HG03039 (cell line): ENCODE results near the gene NBAS.
"Not testable (repeated sequence)": the region's sequence is repeated elsewhere in the genome, so short reads cannot be mapped to it uniquely, and the experiment has no call there.

Experiments
- ATAC-seq: cut with Tn5 transposase; IDR thresholded peaks from one replicate; pipeline ENCODE4 v1.9.1; 2021; ENCODE audit warnings: mild to moderate bottlenecking, moderate library complexity; ENCODE audit not compliant: unreplicated experiment

NBAS gene

GRCh38 chr2:15238028-15238427, 323.1 kb downstream of the NBAS start:
- ATAC-seq = no peak

- ATAC-seq = no peak
Observed at GRCh38 chr2:15230599-15231192, 330.4 kb downstream of the NBAS start.

DNA sequence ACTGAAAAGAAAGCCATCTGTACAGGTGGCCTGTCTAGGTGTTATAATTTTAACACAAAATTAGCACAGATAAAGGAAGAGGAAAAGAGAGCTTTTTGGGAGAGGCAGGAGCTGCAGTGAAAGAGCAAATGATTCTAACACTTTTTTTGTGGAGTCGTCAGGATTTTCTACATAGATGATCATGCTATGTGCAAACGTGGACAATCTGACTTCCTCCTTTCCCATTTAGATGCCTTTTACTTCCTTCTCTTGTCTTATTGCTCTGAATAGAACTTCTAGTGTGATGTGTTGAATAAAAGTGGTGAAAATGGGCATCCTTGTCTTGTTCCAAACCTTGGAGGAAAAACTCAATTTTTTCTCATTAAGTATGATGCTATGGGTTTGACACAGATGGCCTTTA, 334.5 kb downstream of the NBAS start:
- ATAC-seq = no peak

DNA sequence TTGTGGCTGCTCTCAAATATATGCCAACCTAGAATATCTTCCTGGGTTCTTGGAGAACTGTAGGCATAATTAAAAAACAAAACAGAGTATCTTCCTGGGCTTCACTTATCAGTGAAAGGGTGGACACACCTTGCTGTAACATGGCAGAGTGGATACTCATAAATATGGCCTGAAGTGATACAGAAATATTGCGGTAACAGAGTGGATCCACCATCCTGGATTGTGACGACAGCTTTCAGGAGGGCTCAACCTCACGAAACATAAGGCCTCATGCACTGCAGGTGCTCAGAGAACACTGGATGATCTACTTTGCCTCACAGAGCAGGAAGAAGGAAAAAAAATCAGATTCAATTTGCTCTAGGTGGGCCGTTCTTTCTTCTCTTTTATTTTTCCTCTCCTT, 336.0 kb downstream of the NBAS start:
- ATAC-seq = no peak

DNA sequence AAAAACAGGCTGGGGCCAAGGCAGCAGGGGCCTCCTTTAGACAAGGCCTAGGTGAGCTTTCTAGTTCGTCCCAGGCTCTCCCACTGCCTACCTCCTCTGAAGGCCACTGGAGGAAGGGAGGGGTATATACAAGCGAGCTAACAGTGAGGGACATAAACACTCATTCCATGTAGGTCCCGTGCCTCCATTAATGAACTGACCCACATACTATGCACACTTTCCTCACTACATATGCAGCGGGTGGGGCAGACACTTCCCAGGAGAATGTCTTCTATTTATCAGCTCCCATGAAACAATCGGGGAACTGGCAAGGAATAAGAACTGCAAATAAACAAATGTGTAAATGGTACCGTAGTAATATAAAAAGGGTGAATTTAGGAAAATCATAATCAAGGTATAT, 336.5 kb downstream of the NBAS start:
- ATAC-seq = no peak

GRCh38 chr2:15223887-15224286, 337.2 kb downstream of the NBAS start:
- ATAC-seq = no peak

DNA sequence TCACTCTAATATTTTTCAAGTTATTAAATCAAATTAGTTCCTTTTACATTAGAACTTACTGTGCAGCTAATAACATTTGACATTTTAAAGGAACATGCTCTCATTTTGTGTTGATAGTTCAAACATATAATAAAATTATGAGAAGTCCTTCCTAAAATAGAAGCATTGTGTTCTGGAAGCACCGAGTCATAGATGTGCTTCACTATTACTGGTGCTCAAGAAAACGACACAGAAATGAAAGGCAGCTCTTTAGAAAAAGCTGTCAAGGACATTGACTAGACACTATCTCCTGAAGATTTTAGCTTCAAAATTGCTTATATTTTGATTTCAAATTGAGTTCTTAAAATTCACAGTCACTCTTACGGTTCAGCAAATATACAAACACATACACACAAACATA, 338.3 kb downstream of the NBAS start:
- ATAC-seq = no peak

GRCh38 chr2:15220603-15221002, 340.5 kb downstream of the NBAS start:
- no peak for ATAC-seq

GRCh38 chr2:15218423-15219086, 342.6 kb downstream of the NBAS start:
- ATAC-seq = no peak

DNA sequence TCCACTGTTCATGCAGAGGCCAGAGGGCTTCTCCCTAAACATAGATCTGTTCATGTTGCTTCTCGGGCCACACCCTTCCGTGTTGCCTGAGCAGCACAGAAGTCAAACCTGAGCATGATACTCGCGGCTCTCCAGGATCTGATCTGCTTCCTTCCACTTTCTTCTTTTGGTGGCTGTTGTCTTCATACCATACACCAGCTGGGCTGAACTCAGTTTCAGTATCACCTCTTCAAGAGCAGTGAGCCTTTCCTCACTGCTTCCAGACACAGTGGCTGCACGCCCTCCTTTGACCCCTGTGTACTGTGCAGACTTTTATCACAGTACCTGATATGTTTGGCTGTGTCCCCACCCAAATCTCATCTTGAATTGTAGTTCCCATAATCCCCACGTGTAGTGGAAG, 348.9 kb downstream of the NBAS start:
- ATAC-seq = no peak

DNA sequence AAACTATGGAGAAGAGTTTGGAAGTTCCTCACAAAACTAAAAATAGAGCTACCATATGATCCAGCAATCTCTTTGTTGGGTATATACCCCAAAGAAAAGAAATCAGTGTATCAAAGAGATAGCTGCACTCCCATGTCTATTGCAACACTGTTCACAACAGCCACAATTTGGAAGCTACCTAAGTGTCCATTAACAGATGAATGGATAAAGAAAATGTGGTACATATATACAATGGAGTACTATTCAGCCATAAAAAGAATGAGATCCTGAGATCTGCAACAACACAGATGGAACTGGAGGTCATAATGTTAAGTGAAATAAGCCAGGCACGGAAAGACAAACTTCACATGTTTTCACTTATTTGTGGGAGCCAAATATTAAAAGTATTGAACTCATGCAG, 350.6 kb downstream of the NBAS start:
- ATAC-seq = not testable (repeated sequence)

DNA sequence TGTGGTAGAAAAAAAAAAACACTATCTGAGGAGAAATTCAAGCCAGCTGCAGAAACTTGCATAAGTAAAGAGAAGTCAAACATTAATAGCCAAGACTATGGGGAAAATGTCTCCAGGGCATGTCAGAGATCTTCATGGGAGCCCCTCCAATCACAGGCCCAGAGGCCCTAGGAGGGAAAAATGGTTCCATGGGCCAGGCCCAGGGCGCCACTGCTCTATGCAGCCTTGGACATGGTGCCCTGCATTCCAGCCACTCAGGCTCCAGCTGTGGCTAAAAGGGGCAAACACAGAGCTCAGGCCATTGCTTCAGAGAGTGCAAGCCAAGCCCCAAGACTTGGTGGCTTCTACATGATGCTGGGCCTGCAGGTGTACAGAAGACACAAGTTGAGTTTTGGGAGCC, 354.7 kb downstream of the NBAS start:
- ATAC-seq = no peak

GRCh38 chr2:15205562-15205961, 355.6 kb downstream of the NBAS start:
- no peak for ATAC-seq

DNA sequence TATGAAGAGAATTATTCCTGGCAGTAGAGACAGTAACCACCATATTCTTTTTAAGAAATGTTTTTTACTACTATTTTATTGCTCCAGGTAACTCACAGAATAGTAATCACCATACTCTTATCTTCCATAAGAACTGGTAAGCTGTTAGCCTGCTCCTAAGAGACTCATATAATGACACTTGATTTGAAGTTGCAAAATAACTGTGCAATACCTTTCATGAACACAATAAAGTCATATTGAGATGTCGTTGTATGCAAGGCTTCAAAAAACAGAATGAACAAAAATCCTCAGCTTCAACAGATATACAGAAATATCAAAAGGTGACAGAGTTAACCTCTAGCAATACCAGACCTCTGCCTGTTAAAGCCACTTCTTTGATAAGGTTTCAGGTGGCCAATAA, 360.1 kb downstream of the NBAS start:
- ATAC-seq = no peak

DNA sequence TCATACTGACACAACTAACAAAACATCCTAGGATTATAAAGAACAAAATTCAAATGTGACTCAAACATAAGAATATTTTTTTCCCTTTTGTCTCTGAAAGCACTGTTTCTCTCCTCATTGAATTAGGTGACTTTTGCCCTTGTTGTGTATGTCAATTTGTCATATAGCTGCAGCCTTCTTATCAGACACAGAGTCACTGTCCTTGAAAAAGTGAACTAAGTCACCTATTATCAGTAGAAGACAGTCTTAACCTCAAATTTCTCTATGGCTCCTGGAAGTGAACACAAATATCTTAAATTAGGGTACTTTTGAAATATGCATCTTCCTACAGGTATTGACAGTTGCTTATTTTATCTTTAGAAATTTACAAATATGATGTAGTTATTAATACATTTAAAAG, 360.6 kb downstream of the NBAS start:
- no peak for ATAC-seq

- ATAC-seq = no peak
Observed at GRCh38 chr2:15198051-15198450, 363.1 kb downstream of the NBAS start.

- no peak for ATAC-seq
Observed at GRCh38 chr2:15195813-15196212, 365.3 kb downstream of the NBAS start.

GRCh38 chr2:15191789-15192188, 369.3 kb downstream of the NBAS start:
- ATAC-seq = no peak

DNA sequence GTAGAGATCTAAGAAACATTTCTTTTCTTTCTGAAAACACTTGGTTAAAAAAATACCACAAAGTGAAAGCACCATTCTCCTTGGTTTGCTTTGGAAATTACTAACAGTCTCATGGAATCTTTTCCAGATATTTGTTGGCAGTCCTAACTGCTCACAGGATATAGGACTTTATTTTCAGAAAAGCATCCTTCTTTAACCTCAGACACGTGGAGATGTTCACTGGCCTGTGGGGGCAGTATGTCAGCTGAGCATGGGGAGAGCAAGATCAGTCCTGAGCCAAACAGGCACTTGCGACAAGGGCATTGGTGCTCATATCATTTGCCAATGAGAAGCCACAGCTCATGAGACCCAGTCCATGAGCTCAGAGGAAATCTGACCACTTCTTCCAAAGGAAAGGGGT, 371.9 kb downstream of the NBAS start:
- no peak for ATAC-seq

GRCh38 chr2:15187702-15188101, 373.4 kb downstream of the NBAS start:
- ATAC-seq = no peak

DNA sequence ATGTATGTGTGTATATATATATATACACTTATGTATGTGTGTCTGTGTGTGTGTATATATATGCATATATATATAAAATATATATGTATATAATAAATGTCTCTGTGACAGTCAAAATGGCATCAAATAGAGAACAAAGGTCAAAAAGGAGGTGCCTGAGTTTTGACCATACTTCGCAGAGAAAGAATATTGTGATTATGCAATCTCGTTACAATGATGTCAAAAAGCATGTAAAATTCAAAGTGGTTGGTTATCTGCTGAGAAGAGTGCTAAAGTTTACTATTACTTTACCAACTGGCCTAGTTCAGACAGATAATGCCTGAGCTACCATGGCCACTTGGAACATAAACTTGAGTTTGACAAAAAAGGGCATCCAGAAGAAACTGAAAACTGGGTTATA, 375.0 kb downstream of the NBAS start:
- ATAC-seq = no peak

DNA sequence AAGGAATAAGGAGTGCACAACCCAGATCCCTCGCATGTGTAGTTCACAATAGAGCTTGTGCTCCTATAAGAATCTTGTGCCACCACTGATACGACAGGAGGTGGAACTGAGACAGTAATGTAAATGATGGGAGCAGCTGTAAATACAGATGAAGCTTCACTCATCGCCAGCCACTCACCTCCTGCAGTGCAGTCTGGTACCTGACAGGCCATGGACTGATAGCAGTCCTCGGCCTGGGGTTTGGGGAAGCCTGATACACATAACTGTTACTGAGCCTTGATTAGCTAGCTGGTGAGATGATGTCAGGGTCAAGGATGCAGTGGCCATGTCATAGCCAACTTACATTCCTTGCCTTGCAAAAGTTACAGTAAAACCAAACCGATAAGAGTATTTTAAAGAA, 376.6 kb downstream of the NBAS start:
- ATAC-seq = no peak

DNA sequence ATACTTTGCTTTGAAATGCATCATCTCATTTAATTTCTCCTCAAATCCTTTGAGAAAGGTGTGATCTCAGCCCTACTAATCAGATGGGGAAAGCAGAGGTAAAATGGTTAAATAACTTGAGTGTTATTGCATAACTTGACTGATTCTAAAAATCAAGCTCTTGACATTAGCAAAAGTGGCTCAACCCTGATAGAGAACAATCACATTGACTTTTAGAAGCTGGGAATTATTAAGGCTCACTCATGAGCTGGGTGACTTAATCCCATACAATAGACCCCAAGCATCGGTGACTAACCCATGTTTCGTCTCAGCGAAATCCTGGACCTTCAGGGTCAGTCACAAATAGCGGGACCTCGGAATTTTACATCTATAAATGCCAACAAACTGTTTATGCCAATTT, 378.9 kb downstream of the NBAS start:
- ATAC-seq = no peak
